GM12878 (cell line): ENCODE results near the gene UNC13A. TPM values are rescaled to one million over a fixed set of nuclear protein-coding genes. Genes with fewer than 3 reads are reported as not detected.

Experiments
- ATAC-seq: fragments of 200-7000 bp; cut with Tn5 transposase; 3 replicates; pipeline ENCODE4 v1.9.1; 2020; ENCODE audit warnings: mild to moderate bottlenecking, moderate library complexity
- BruUV-seq: library from RNA; stranded (reverse); fragments of 400-500 nt; replicated peaks from 2 replicates; lab custom pipeline; 2021; lab: Mats Ljungman, UMichigan
- CTCF ChIA-PET: fragments of 300-600 bp; sonication (Branson Sonifier 250); formaldehyde crosslinking; extraction: SDS; loops from one replicate; lab custom pipeline; 2021; ENCODE audit warnings: inconsistent platforms; lab: Yijun Ruan, JAX
- POLR2A ChIA-PET: fragments of 350-600 bp; formaldehyde crosslinking; extraction: SDS; loops from one replicate; lab custom pipeline; 2021; ENCODE audit warnings: inconsistent platforms; lab: Charles Lee
- RAD21 ChIA-PET: fragments of 300-600 bp; sonication (Branson Sonifier 250); formaldehyde crosslinking; loops from one replicate; lab custom pipeline; 2023; ENCODE audit warnings: antibody characterized with exemption; ENCODE audit not compliant: unreplicated experiment; lab: Charles Lee
- SMC1A ChIA-PET: fragments of 300-600 bp; sonication (Branson Sonifier 250); formaldehyde crosslinking; loops from one replicate; lab custom pipeline; 2023; ENCODE audit not compliant: unreplicated experiment, uncharacterized antibody; lab: Charles Lee
- DNase-seq: peaks from one replicate; pipeline ENCODE4 v3.0.0-alpha.2; 2011; ENCODE audit warnings: low read depth, low spot score
- FAIRE-seq: peaks from 3 replicates; lab custom pipeline; 2011; peaks lifted over from hg19 to GRCh38; lab: Jason Lieb, UNC
- H2AFZ ChIP-seq: 2 replicates; pipeline ENCODE4 v1.6.0; 2011; ENCODE audit warnings: low read depth, low read length, control low read depth; ENCODE audit not compliant: control insufficient read depth
- H3K27ac ChIP-seq: 2 replicates; pipeline ENCODE4 v1.5.1; 2011; ENCODE audit warnings: control low read depth; ENCODE audit not compliant: control insufficient read depth, insufficient read depth
- H3K27me3 ChIP-seq, 2 experiments: replicated peaks in 1 of 2; 2 replicates each; pipeline versions ENCODE4 v1.6.0 to v1.6.1; 2011; ENCODE audit warnings: low read length in 1 of 2; ENCODE audit not compliant: control insufficient read depth in 2 of 2, insufficient read depth in 2 of 2
- H3K36me3 ChIP-seq, 2 experiments: 2 replicates each; pipeline ENCODE4 v1.5.1; 2011; ENCODE audit warnings: low read length in 1 of 2; ENCODE audit not compliant: control insufficient read depth in 2 of 2, insufficient read depth in 2 of 2
- H3K4me1 ChIP-seq: 2 replicates; pipeline ENCODE4 v1.6.1; 2011; ENCODE audit warnings: mild to moderate bottlenecking, low read length, moderate library complexity, mixed read lengths; ENCODE audit not compliant: control insufficient read depth, insufficient read depth
- H3K4me2 ChIP-seq: 2 replicates; pipeline ENCODE4 v1.6.0; 2011; ENCODE audit warnings: control low read depth; ENCODE audit not compliant: control insufficient read depth, insufficient read depth
- H3K4me3 ChIP-seq: fragments of 200-600 bp; sonication (generic); 2 replicates; pipeline ENCODE4 v1.5.1; 2016
- H3K79me2 ChIP-seq: 2 replicates; pipeline ENCODE4 v1.6.0; 2011; ENCODE audit warnings: low read length; ENCODE audit not compliant: control insufficient read depth, insufficient read depth
- H3K9ac ChIP-seq: 2 replicates; pipeline ENCODE4 v1.8.0; 2011; ENCODE audit warnings: low read length, control low read depth, mixed read lengths; ENCODE audit not compliant: control insufficient read depth, insufficient read depth
- H3K9me3 ChIP-seq: replicated peaks from 3 replicates; pipeline ENCODE4 v1.5.1; 2011; ENCODE audit warnings: mild to moderate bottlenecking, low read length; ENCODE audit not compliant: control insufficient read depth, insufficient read depth
- H4K20me1 ChIP-seq: 2 replicates; pipeline ENCODE4 v1.6.0; 2011; ENCODE audit not compliant: control insufficient read depth, insufficient read depth
- BCLAF1 ChIP-seq: fragments of 450-650 bp; IDR thresholded peaks from 2 replicates; pipeline ENCODE4 v1.6.1; 2017; ENCODE audit warnings: antibody characterized with exemption, mild to moderate bottlenecking, moderate library complexity
- BMI1 ChIP-seq: fragments of 450-650 bp; IDR thresholded peaks from 2 replicates; pipeline ENCODE4 v1.6.1; 2016; ENCODE audit warnings: mild to moderate bottlenecking, moderate library complexity, borderline replicate concordance
- CUX1 ChIP-seq: IDR thresholded peaks from 2 replicates; pipeline ENCODE4 v1.6.1; 2012; ENCODE audit warnings: improper control_type of control experiment, low read depth, low read length; ENCODE audit not compliant: insufficient replicate concordance
- E4F1 ChIP-seq: fragments of 450-650 bp; IDR thresholded peaks from 2 replicates; pipeline ENCODE4 v1.6.1; 2018; ENCODE audit warnings: borderline replicate concordance, mild to moderate bottlenecking; ENCODE audit not compliant: partially characterized antibody
- SIX5 ChIP-seq: IDR thresholded peaks from 2 replicates; pipeline ENCODE4 v1.6.1; 2011; ENCODE audit warnings: mild to moderate bottlenecking, low read depth, low read length, moderate library complexity; ENCODE audit not compliant: severe bottlenecking
- whole genome bisulfite sequencing: methylation state at CpG from one replicate; pipeline ENCODE4 v1.1.6; 2016; ENCODE audit warnings: low lambda C conversion rate; ENCODE audit not compliant: insufficient replicate concordance, insufficient coverage; ENCODE audit errors: missing lambda C conversion rate; 5-methylcytosine and 5-hydroxymethylcytosine counted together
- in situ Hi-C: fragments of 300-500 bp; cut with MboI; formaldehyde crosslinking; loops from 9 replicates; pipeline ENCODE4 v1.14.3; 2018; ENCODE audit warnings: mixed read lengths
- intact Hi-C: fragments of 100-400 bp; cut with micrococcal nuclease; formaldehyde crosslinking; loops from one replicate; pipeline ENCODE4 v1.14.2; 2022; ENCODE audit not compliant: unreplicated experiment
- polyA plus RNA-seq, 11 experiments: library from polyadenylated mRNA; depleted of rRNA in 4 of 11; unstranded in 6 of 11; stranded (reverse) in 5 of 11; fragments of >200 nt; fragmentation: Nextera tagmentation in 4 of 11; fragmentation: Illumina TruSeq in 1 of 11; extraction: Ambion mirVana in 4 of 11; extraction: Trizol in 1 of 11; gene quantifications; 1 replicate in 1 of 11; 2 replicates in 10 of 11; pipeline versions ENCODE4 v1.2.1 to v1.2.3, GENCODE V29; 2011 to 2016; ENCODE audit warnings: inconsistent platforms in 2 of 11, missing spikeins in 2 of 11, low read depth in 1 of 11
- total RNA-seq, 4 experiments: library from RNA; depleted of rRNA in 3 of 4; stranded (reverse); fragments of >200 nt in 3 of 4; fragmentation: Illumina TruSeq in 1 of 4; extraction: Trizol in 1 of 4; gene quantifications; 2 replicates each; pipeline versions ENCODE4 v1.2.1 to v1.2.3, GENCODE V29; 2013 to 2021

Gene UNC13A
- total and polyA plus RNA-seq, 10 of the 15 experiments (the other 5 are each of a cell fraction or from before 2014, with no cell fraction given) = under 0.01 to 0.23 (median 0.13) TPM; not detected in 1

DNA sequence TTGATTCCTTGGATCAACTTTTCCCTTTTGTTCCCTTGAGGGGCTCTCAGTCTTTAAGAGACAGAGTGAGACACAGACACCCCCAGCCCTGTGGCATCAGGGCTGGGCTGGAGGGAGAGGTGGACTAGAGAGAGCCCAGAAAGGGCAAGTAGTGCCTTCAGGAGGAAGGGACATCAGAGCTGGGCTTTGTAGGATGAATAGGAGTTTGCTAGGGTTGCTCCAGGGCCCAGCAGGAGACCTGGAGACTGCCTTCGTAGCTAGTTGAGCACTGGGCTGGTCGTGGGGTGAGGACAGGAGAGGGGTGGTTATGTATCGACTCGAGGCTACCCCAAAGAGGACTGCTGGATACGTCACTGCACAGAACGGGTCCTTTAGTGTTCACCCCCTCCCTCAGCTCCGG lies 36.5 kb upstream of the UNC13A start:
- H4K20me1 ChIP-seq = 0 out of 2 replicates have a peak, but pooled peaks cover 2% of the 10 kb centered on the region

More for the DNA sequence above, 36.5 kb upstream of the UNC13A start:
- 96% methylated on average over 7 of the region's 7 CpGs for WGBS
- TF ChIP-seq BMI1 = no peak
- no peak for TF ChIP-seq SIX5
- TF ChIP-seq E4F1 = no peak
- no peak for TF ChIP-seq BCLAF1
- TF ChIP-seq CUX1 = no peak
- Histone ChIP-seq H3K79me2 (peaks cover 21% of the 10 kb centered on the region), H3K27ac (no peak overlapping the region), H3K4me3 (no peak overlapping the region), H3K4me1 (peaks cover 16% of the 10 kb centered on the region), H3K36me3 (peaks cover 15 to 32% of the 10 kb centered on the region in 2 experiments; a peak in 3 of 4 replicates), H2AFZ (no peak overlapping the region), H3K9me3 (no peaks in the 10 kb centered on the region), H3K4me2 (no peak overlapping the region), H3K9ac (no peak overlapping the region), H3K27me3 (no peaks in the 10 kb centered on the region)
- no peak for DNase-seq
- in situ Hi-C loops = no loop called here
- ChIA-PET CTCF (interaction anchor here (1.0 kb wide), 2 partner anchors 30 to 52 kb away, joined by 3 to 10 read pairs; no protein-coding TSS in a partner anchor), POLR2A (interaction anchor here (0.6 to 1.5 kb wide), 3 partner anchors 11 to 52 kb away, joined by 3 to 4 read pairs (median 4); no protein-coding TSS in a partner anchor), SMC1A (no interaction called here), RAD21 (interaction anchor here (1.0 to 1.6 kb wide), 3 partner anchors 16 to 50 kb away, joined by 3 to 9 read pairs (median 4); no protein-coding TSS in a partner anchor)
- intact Hi-C loops = no loop called here
- no peak for FAIRE-seq
- ATAC-seq = no peak
- no TSS peak for BruUV-seq
